HepG2 (cell line): ENCODE measurements around the gene UBE2M. TPM values are rescaled to one million over a fixed set of nuclear protein-coding genes. Genes with fewer than 3 reads are reported as not detected.
A peak's percentile ranks its signal among the peaks of the same experiment; 100 is the strongest.

Experiments used
- CREM ChIP-seq, 2 experiments: sonication (generic) in 1 of 2; formaldehyde crosslinking in 1 of 2; IDR thresholded peaks; 2 replicates each; pipeline versions ENCODE4 v1.4.0 to v1.6.1; 2016 to 2020; ENCODE audit warnings: antibody characterized with exemption in 1 of 2, mild to moderate bottlenecking in 1 of 2, missing genetic modification reagents in 1 of 2
- HDAC2 ChIP-seq: sonication (generic); formaldehyde crosslinking; IDR thresholded peaks from 2 replicates; pipeline ENCODE4 v1.4.0; 2020; ENCODE audit warnings: missing genetic modification reagents
- JUNB ChIP-seq: sonication (generic); formaldehyde crosslinking; IDR thresholded peaks from 2 replicates; pipeline ENCODE4 v1.8.0; 2022; ENCODE audit warnings: missing genetic modification reagents, mild to moderate bottlenecking, borderline replicate concordance
- KDM4B ChIP-seq: sonication (generic); formaldehyde crosslinking; IDR thresholded peaks from 2 replicates; pipeline ENCODE4 v1.4.0; 2020; ENCODE audit warnings: missing genetic modification reagents
- MED1 ChIP-seq: sonication (generic); formaldehyde crosslinking; IDR thresholded peaks from 2 replicates; pipeline ENCODE4 v1.4.0; 2020; ENCODE audit warnings: missing genetic modification reagents
- MXD1 ChIP-seq: sonication (generic); formaldehyde crosslinking; IDR thresholded peaks from 2 replicates; pipeline ENCODE4 v1.4.0; 2020; ENCODE audit warnings: mild to moderate bottlenecking, missing genetic modification reagents
- NR2F1 ChIP-seq, 2 experiments: fragments of 450-650 bp in 1 of 2; formaldehyde crosslinking in 1 of 2; IDR thresholded peaks; 2 replicates each; pipeline versions ENCODE4 v1.5.0 to v1.6.1; 2016 to 2020; ENCODE audit warnings: mild to moderate bottlenecking in 1 of 2, missing compliant biosample characterization in 1 of 2, missing genetic modification reagents in 1 of 2, moderate library complexity in 1 of 2
- PRPF4 ChIP-seq: fragments of 200-400 bp; formaldehyde crosslinking; IDR thresholded peaks from 2 replicates; pipeline ENCODE4 v1.6.1; 2016; ENCODE audit warnings: low read length, low read depth; ENCODE audit not compliant: poor library complexity, severe bottlenecking
- RAD51 ChIP-seq: fragments of 450-650 bp; IDR thresholded peaks from 2 replicates; pipeline ENCODE4 v1.6.1; 2016; ENCODE audit warnings: borderline replicate concordance
- REXO4 ChIP-seq: sonication (generic); formaldehyde crosslinking; IDR thresholded peaks from 2 replicates; pipeline ENCODE4 v1.8.0; 2022; ENCODE audit warnings: missing genetic modification reagents, mild to moderate bottlenecking, borderline replicate concordance
- RFXANK ChIP-seq: IDR thresholded peaks from 2 replicates; pipeline ENCODE4 v1.6.1; 2016
- SIX4 ChIP-seq: sonication (generic); formaldehyde crosslinking; IDR thresholded peaks from 2 replicates; pipeline ENCODE4 v1.4.0; 2020; ENCODE audit warnings: missing genetic modification reagents
- SUZ12 ChIP-seq: fragments of 150-350 bp; IDR thresholded peaks from 2 replicates; pipeline ENCODE4 v1.6.1; 2014; ENCODE audit warnings: low read depth, low read length
- TCF7L2 ChIP-seq: IDR thresholded peaks from 2 replicates; pipeline ENCODE4 v1.6.1; 2011; ENCODE audit warnings: mild to moderate bottlenecking, low read depth, low read length, moderate library complexity
- TSC22D2 ChIP-seq: sonication (generic); formaldehyde crosslinking; IDR thresholded peaks from 2 replicates; pipeline ENCODE4 v1.5.1; 2020; ENCODE audit warnings: missing genetic modification reagents, mild to moderate bottlenecking, borderline replicate concordance
- U2AF2 ChIP-seq: fragments of 200-400 bp; formaldehyde crosslinking; IDR thresholded peaks from 2 replicates; pipeline ENCODE4 v1.6.1; 2017; ENCODE audit warnings: low read depth, mild to moderate bottlenecking, low read length
- XRCC5 ChIP-seq: fragments of 200-400 bp; formaldehyde crosslinking; optimal IDR thresholded peaks from 2 replicates; pipeline ENCODE3; 2017; ENCODE audit warnings: mild to moderate bottlenecking, low read length
- ZBTB21 ChIP-seq: sonication (generic); formaldehyde crosslinking; IDR thresholded peaks from 2 replicates; pipeline ENCODE4 v1.4.0; 2020; ENCODE audit warnings: missing genetic modification reagents
- ZEB1 ChIP-seq: IDR thresholded peaks from 2 replicates; pipeline ENCODE4 v1.6.1; 2012; ENCODE audit warnings: mild to moderate bottlenecking, low read depth, inconsistent platforms; ENCODE audit not compliant: insufficient replicate concordance
- ZFP36L1 ChIP-seq: sonication (generic); formaldehyde crosslinking; IDR thresholded peaks from 2 replicates; pipeline ENCODE4 v1.8.0; 2022; ENCODE audit warnings: mild to moderate bottlenecking, missing genetic modification reagents, moderate library complexity
- ZFP37 ChIP-seq: sonication (generic); formaldehyde crosslinking; IDR thresholded peaks from 2 replicates; pipeline ENCODE4 v1.4.0; 2020; ENCODE audit warnings: missing genetic modification reagents, borderline replicate concordance
- ZNF143 ChIP-seq: sonication (generic); formaldehyde crosslinking; IDR thresholded peaks from 2 replicates; pipeline ENCODE4 v1.4.0; 2020; ENCODE audit warnings: missing genetic modification reagents
- ZNF180 ChIP-seq: sonication (generic); formaldehyde crosslinking; IDR thresholded peaks from 2 replicates; pipeline ENCODE4 v1.4.0; 2020; ENCODE audit warnings: low read depth, missing genetic modification reagents, borderline replicate concordance
- ZNF329 ChIP-seq: sonication (generic); formaldehyde crosslinking; IDR thresholded peaks from 2 replicates; pipeline ENCODE4 v1.9.0; 2021; ENCODE audit warnings: low read depth, mild to moderate bottlenecking, missing genetic modification reagents
- ZNF484 ChIP-seq: sonication (generic); formaldehyde crosslinking; IDR thresholded peaks from 2 replicates; pipeline ENCODE4 v1.5.1; 2020; ENCODE audit warnings: mild to moderate bottlenecking, low read depth, missing genetic modification reagents, borderline replicate concordance
- ZNF639 ChIP-seq: conservative IDR thresholded peaks from 2 replicates; pipeline ENCODE4 v1.6.1; 2018; ENCODE audit warnings: missing genetic modification reagents
- ZSCAN25 ChIP-seq: sonication (generic); formaldehyde crosslinking; IDR thresholded peaks from 2 replicates; pipeline ENCODE4 v1.8.0; 2022; ENCODE audit warnings: mild to moderate bottlenecking, missing genetic modification reagents
- polyA plus RNA-seq, 8 experiments: library from polyadenylated mRNA; depleted of rRNA in 3 of 8; stranded (reverse) in 7 of 8; unstranded in 1 of 8; fragments of >200 nt; fragmentation: Illumina TruSeq in 4 of 8; extraction: Trizol in 4 of 8; gene quantifications; 2 replicates each; pipeline versions ENCODE4 v1.2.1 to v1.2.3, GENCODE V29; 2011 to 2016; ENCODE audit warnings: low read depth in 4 of 8, missing spikeins in 1 of 8, mixed read lengths in 1 of 8; ENCODE audit not compliant: insufficient read depth in 1 of 8
- total RNA-seq, 5 experiments: library from RNA; depleted of rRNA; stranded (reverse); fragments of >200 nt; fragmentation: Illumina TruSeq; extraction: Trizol; gene quantifications; 2 replicates each; pipeline ENCODE4 v1.2.3, GENCODE V29; 2016; ENCODE audit warnings: low read depth in 1 of 5
- TF ChIP-seq, protein P1 (sequence below): sonication (generic); formaldehyde crosslinking; IDR thresholded peaks from 2 replicates; pipeline ENCODE4 v1.8.1; 2022; ENCODE audit warnings: low read depth, mild to moderate bottlenecking, missing genetic modification reagents

Gene UBE2M
- total and polyA plus RNA-seq, 2 of the 13 experiments (the other 11 are each of a cell fraction or from before 2014, with no cell fraction given) = 36.2 to 50.3 TPM

- TF ChIP-seq, protein P1, sequence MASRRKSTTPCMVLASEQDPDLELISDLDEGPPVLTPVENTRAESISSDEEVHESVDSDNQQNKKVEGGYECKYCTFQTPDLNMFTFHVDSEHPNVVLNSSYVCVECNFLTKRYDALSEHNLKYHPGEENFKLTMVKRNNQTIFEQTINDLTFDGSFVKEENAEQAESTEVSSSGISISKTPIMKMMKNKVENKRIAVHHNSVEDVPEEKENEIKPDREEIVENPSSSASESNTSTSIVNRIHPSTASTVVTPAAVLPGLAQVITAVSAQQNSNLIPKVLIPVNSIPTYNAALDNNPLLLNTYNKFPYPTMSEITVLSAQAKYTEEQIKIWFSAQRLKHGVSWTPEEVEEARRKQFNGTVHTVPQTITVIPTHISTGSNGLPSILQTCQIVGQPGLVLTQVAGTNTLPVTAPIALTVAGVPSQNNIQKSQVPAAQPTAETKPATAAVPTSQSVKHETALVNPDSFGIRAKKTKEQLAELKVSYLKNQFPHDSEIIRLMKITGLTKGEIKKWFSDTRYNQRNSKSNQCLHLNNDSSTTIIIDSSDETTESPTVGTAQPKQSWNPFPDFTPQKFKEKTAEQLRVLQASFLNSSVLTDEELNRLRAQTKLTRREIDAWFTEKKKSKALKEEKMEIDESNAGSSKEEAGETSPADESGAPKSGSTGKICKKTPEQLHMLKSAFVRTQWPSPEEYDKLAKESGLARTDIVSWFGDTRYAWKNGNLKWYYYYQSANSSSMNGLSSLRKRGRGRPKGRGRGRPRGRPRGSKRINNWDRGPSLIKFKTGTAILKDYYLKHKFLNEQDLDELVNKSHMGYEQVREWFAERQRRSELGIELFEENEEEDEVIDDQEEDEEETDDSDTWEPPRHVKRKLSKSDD (CRISPR knock-in tag) = 0 out of 2 replicates have a peak, but pooled peaks have one; percentile 35
- TF ChIP-seq ZFP36L1 (CRISPR knock-in tag) = no peak
- no peak for TF ChIP-seq ZSCAN25 (CRISPR knock-in tag)
- no peak for TF ChIP-seq ZNF143 (CRISPR knock-in tag)
- TF ChIP-seq ZFP37 (CRISPR knock-in tag) = no peak
- no peak for TF ChIP-seq ZNF180 (CRISPR knock-in tag)
- no peak for TF ChIP-seq SUZ12
- TF ChIP-seq TCF7L2 = no peak
- TF ChIP-seq ZBTB21 (CRISPR knock-in tag) = no peak
- TF ChIP-seq MED1 (CRISPR knock-in tag) = peak; percentile 24; the same call in 1 of the 2 replicates
- TF ChIP-seq ZNF329 (CRISPR knock-in tag) = no peak
- no peak for TF ChIP-seq ZNF639 (CRISPR knock-in tag)
- TF ChIP-seq KDM4B (CRISPR knock-in tag) = no peak
- TF ChIP-seq ZEB1 = no peak
- no peak for TF ChIP-seq RAD51
- TF ChIP-seq RFXANK (CRISPR knock-in tag) = no peak
- TF ChIP-seq MXD1 = no peak
- peak; percentile 51; the same call in 1 of the 2 replicates for TF ChIP-seq HDAC2 (CRISPR knock-in tag)
- TF ChIP-seq CREM (IDR thresholded peaks at IDR 0.05) = 0 out of 2 replicates have a peak, but pooled peaks have one; percentile 51
- no peak for TF ChIP-seq CREM (CRISPR knock-in tag; IDR thresholded peaks at IDR 0.05)
- TF ChIP-seq XRCC5 = no peak
- peak; percentile 91 for TF ChIP-seq SIX4
- TF ChIP-seq U2AF2 = no peak
- peak; percentile 62 to 85 for TF ChIP-seq NR2F1 (CRISPR knock-in tag; IDR thresholded peaks at IDR 0.05)
- peak; percentile 74 for TF ChIP-seq JUNB
- no peak for TF ChIP-seq TSC22D2 (CRISPR knock-in tag)
- TF ChIP-seq PRPF4 = no peak
- TF ChIP-seq REXO4 (CRISPR knock-in tag) = no peak
- no peak for TF ChIP-seq ZNF484 (CRISPR knock-in tag)
These were observed 48.1 kb downstream of the UBE2M start (continued) for GRCh38 chr19:58510084-58510862.
